ENCODE measurements around the gene ARHGAP25. TPM values are rescaled to one million over a fixed set of nuclear protein-coding genes. Genes with fewer than 3 reads are reported as not detected.

Gene ARHGAP25
- total and polyA plus RNA-seq, 4 donors, result 3.5 to 7.0 (median 5.3) TPM

GRCh38 chr2:68741805-68742306, 7.2 kb downstream of the ARHGAP25 start:
- TF ChIP-seq ATF3 (IDR thresholded peaks at IDR 0.05) (no peak), FOXA2 (IDR thresholded peaks at IDR 0.05) (no peak), HNF4G (IDR thresholded peaks at IDR 0.05) (no peak), REST (IDR thresholded peaks at IDR 0.05) (no peak), NR2F2 (IDR thresholded peaks at IDR 0.05) (no peak), RXRA (IDR thresholded peaks at IDR 0.05) (no peak), ZBTB33 (IDR thresholded peaks at IDR 0.05) (no peak), YY1 (IDR thresholded peaks at IDR 0.05) (no peak)
- Histone ChIP-seq H3K4me3 (ENCODE audit: low read depth in 1 of 3, low read length in 3 of 3) (no peak overlapping the region), H3K9me3 (ENCODE audit: control insufficient read depth in 4 of 4, low read length in 3 of 4) (no peaks in the 10 kb centered on the region), H3K4me1 (ENCODE audit: control insufficient read depth in 4 of 4, insufficient read depth in 4 of 4, low read length in 3 of 4) (peaks cover 0 to 2% (median 0%) of the 10 kb centered on the region in 4 donors), H3K27me3 (ENCODE audit: control insufficient read depth in 4 of 4, insufficient read depth in 4 of 4, low read length in 3 of 4) (no peaks in the 10 kb centered on the region), H3K9ac (ENCODE audit: low read depth in 1 of 2, low read length in 2 of 2) (no peak overlapping the region), H3K36me3 (ENCODE audit: control insufficient read depth in 4 of 4, insufficient read depth in 3 of 4, low read depth in 1 of 4, low read length in 3 of 4) (no peaks in the 10 kb centered on the region), H3K27ac (ENCODE audit: low read depth in 1 of 2, low read length in 2 of 2) (no peak overlapping the region)
- WGBS, result 86% methylated on average over 5 of the region's 5 CpGs
- DNase-seq (ENCODE audit: low spot score), result no peak

- DNase-seq (ENCODE audit: low spot score), result no peak
- Histone ChIP-seq H3K4me3 (ENCODE audit: low read depth in 1 of 3, low read length in 3 of 3) (no peak overlapping the region), H3K9ac (ENCODE audit: low read depth in 1 of 2, low read length in 2 of 2) (no peak overlapping the region), H3K9me3 (ENCODE audit: control insufficient read depth in 4 of 4, low read length in 3 of 4) (no peaks in the 10 kb centered on the region), H3K27ac (ENCODE audit: low read depth in 1 of 2, low read length in 2 of 2) (peak overlapping the region in 1 of 2 donors; percentile 9), H3K4me1 (ENCODE audit: control insufficient read depth in 4 of 4, insufficient read depth in 4 of 4, low read length in 3 of 4) (peaks cover 0 to 2% (median 0%) of the 10 kb centered on the region in 4 donors), H3K36me3 (ENCODE audit: control insufficient read depth in 4 of 4, insufficient read depth in 3 of 4, low read depth in 1 of 4, low read length in 3 of 4) (no peaks in the 10 kb centered on the region), H3K27me3 (ENCODE audit: control insufficient read depth in 4 of 4, insufficient read depth in 4 of 4, low read length in 3 of 4) (no peaks in the 10 kb centered on the region)
- no peak for TF ChIP-seq REST (IDR thresholded peaks at IDR 0.05)
- no peak for TF ChIP-seq JUND (IDR thresholded peaks at IDR 0.05)
- no peak for TF ChIP-seq RAD21 (IDR thresholded peaks at IDR 0.05)
- TF ChIP-seq ATF3 (IDR thresholded peaks at IDR 0.05), result no peak
- TF ChIP-seq FOXA1 (IDR thresholded peaks at IDR 0.05), result no peak
- TF ChIP-seq ZBTB33 (IDR thresholded peaks at IDR 0.05), result no peak
- 92% methylated on average over 1 of the region's 1 CpG for WGBS
These were observed 8.2 kb downstream of the ARHGAP25 start for GRCh38 chr2:68742626-68743415.
